Heart left ventricle (tissue), 16 donors: ENCODE data around the gene ITGB4. TPM values are rescaled to one million over a fixed set of nuclear protein-coding genes. Genes with fewer than 3 reads are reported as not detected.

Experiments used
- ATAC-seq, 4 donors: fragments of 200-7000 bp; cut with Tn5 transposase; one replicate each; pipeline ENCODE4 v1.9.1; 2020 to 2022; ENCODE audit warnings: moderate library complexity in 4 of 4, mild to moderate bottlenecking in 3 of 4, moderate number of reproducible peaks in 1 of 4
- DNase-seq, 5 donors: peaks; one replicate each; pipeline ENCODE4 v3.0.0-alpha.2; 2020
- H3K27ac ChIP-seq, 12 donors: fragments of 200-600 bp; sonication (generic) in 4 of 12; one replicate each; pipeline versions ENCODE4 v1.5.0 to v1.8.0; 2016 to 2022; ENCODE audit warnings: mild to moderate bottlenecking in 2 of 12
- H3K27me3 ChIP-seq, 9 donors: fragments of 200-600 bp; sonication (generic) in 2 of 9; one replicate each; pipeline versions ENCODE4 v1.5.1 to v1.8.0; 2016 to 2022; ENCODE audit warnings: mild to moderate bottlenecking in 3 of 9
- H3K36me3 ChIP-seq, 9 donors: fragments of 200-600 bp; sonication (generic) in 2 of 9; one replicate each; pipeline versions ENCODE4 v1.5.0 to v1.8.0; 2018 to 2022; ENCODE audit warnings: mild to moderate bottlenecking in 2 of 9
- H3K4me1 ChIP-seq, 12 donors: fragments of 200-600 bp; sonication (generic) in 4 of 12; one replicate each; pipeline versions ENCODE4 v1.5.0 to v1.8.0; 2016 to 2022; ENCODE audit warnings: mild to moderate bottlenecking in 3 of 12
- H3K4me3 ChIP-seq, 12 donors: fragments of 200-600 bp; sonication (generic) in 4 of 12; one replicate each; pipeline versions ENCODE4 v1.5.0 to v1.8.0; 2017 to 2022; ENCODE audit warnings: mild to moderate bottlenecking in 9 of 12, moderate library complexity in 4 of 12
- H3K9me3 ChIP-seq, 12 donors: fragments of 200-600 bp; sonication (generic) in 4 of 12; one replicate each; pipeline versions ENCODE4 v1.5.0 to v1.8.0; 2016 to 2022; ENCODE audit warnings: mild to moderate bottlenecking in 1 of 12
- POLR2A ChIP-seq, 2 donors: fragments of 450-650 bp; IDR thresholded peaks; one replicate each; pipeline ENCODE4 v1.6.1; 2017; ENCODE audit warnings: antibody characterized with exemption in 2 of 2, mild to moderate bottlenecking in 2 of 2, moderate library complexity in 2 of 2
- WGBS, 4 donors: extraction: QIAGEN DNeasy Blood & Tissue Kit in 2 of 4; methylation state at CpG; one replicate each; pipeline versions ENCODE4 v1.1.5 to v1.1.7; 2013 to 2018; 5-methylcytosine and 5-hydroxymethylcytosine counted together
- intact Hi-C, 10 donors: fragments of 100-400 bp; cut with DNase I; formaldehyde crosslinking; loops; one replicate each; pipeline versions ENCODE4 v1.11.1 to v1.14.2; 2022
- polyA plus RNA-seq, 2 donors: library from polyadenylated mRNA; stranded (reverse); fragments of 200-250 nt; gene quantifications; one replicate each; pipeline ENCODE4 v1.2.3, GENCODE V29; 2013
- total RNA-seq, 9 donors: library from RNA; depleted of rRNA in 2 of 9; stranded (reverse); fragments of >200 nt in 2 of 9; fragmentation: NEBNext Ultra II Directional in 3 of 9; extraction: Animal tissue kit (Norgen Biotek cat#: 25700) in 3 of 9; gene quantifications; one replicate each; pipeline versions ENCODE4 v1.1.0 to v1.2.4, GENCODE V29; 2016 to 2023
- TF ChIP-seq, protein P1 (sequence below), 12 donors: fragments of 200-600 bp; sonication (generic) in 4 of 12; IDR thresholded peaks; one replicate each; pipeline versions ENCODE4 v1.5.0 to v1.8.0; 2018 to 2022; ENCODE audit warnings: antibody characterized with exemption in 12 of 12, mild to moderate bottlenecking in 5 of 12
- donor health status: ischemic (EF 13 %, LVEDD 7.1; RV severe dilation, severe dysfunction).
- donor health status: healthy with polysubstance abuse.
- donor health status: DM: no; HTN: yes; CAD: no.
- donor health status: DM: no; HTN: no; CAD: no.
- donor health status: ischemic (EF 25% LVEDD 6.9; RV normal size, moderate dysfunction).
- donor health status: ischemic (EF 25% LVEDD 5.7; RV mildly dilated, moderate dysfunction).
- donor health status: healthy.
- donor health status: DM: yes; HTN: yes; CAD: no.
- donor health status: ischemic (EF 35%, LVEDD 5.7; RV mildly dilated, moderate dysfunction).
- donor health status: nonischemic (EF 11% LVEDD 7.7; RV severe dilation, severe dysfunction).
- donor health status: DM: yes; HTN: yes; CAD: no.
- donor health status: PGD.
- donor health status: ischemic (EF 29% LVEDD 5.4; RV normal size, mild dysfunction).
- donor health status: nonischemic (EF 23%, LVEDD 6.1; RV moderate dilation, normal function).

ITGB4 gene
- total and polyA plus RNA-seq, 11 donors, result 4.0 to 26.8 (median 10.0) TPM

DNA sequence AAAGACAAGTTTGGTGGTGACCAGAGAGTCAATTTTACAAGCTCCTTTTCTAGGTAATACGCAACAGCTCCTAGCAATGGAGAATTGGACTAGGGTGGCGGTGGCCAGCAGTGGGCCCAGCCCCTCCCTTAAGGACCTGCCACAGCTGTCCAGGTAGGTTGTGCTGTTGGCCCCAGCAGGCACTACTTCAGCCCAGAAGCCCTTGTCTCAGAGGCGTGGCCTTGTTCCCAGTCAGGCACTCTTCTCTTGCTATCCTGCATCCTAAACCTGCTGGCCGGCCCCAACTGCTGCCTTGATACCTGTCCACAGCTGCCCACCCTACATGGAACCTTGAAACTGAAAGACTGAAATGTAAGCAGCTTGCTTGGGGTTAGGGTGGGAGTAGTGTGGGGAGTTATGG lies 44.7 kb downstream of the ITGB4 start:
- H3K4me3 ChIP-seq, result no peak overlapping the region
- no peak for TF ChIP-seq POLR2A (IDR thresholded peaks at IDR 0.05)
- TF ChIP-seq, protein P1, sequence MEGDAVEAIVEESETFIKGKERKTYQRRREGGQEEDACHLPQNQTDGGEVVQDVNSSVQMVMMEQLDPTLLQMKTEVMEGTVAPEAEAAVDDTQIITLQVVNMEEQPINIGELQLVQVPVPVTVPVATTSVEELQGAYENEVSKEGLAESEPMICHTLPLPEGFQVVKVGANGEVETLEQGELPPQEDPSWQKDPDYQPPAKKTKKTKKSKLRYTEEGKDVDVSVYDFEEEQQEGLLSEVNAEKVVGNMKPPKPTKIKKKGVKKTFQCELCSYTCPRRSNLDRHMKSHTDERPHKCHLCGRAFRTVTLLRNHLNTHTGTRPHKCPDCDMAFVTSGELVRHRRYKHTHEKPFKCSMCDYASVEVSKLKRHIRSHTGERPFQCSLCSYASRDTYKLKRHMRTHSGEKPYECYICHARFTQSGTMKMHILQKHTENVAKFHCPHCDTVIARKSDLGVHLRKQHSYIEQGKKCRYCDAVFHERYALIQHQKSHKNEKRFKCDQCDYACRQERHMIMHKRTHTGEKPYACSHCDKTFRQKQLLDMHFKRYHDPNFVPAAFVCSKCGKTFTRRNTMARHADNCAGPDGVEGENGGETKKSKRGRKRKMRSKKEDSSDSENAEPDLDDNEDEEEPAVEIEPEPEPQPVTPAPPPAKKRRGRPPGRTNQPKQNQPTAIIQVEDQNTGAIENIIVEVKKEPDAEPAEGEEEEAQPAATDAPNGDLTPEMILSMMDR (IDR thresholded peaks at IDR 0.05), result no peak
- ATAC-seq, result no peak
- H3K4me1 ChIP-seq, result peaks cover 0 to 22% (median 14%) of the 10 kb centered on the region in 12 donors
- peak overlapping the region in 5 of 12 donors; percentile 87 to 98 (median 92) for H3K27ac ChIP-seq
- 90 to 95% (median 92%) methylated on average over 4 of the region's 4 CpGs for WGBS, 4 donors
- H3K9me3 ChIP-seq, result no peaks in the 10 kb centered on the region
- H3K36me3 ChIP-seq, result peaks cover 0 to 9% (median 0%) of the 10 kb centered on the region in 9 donors
- DNase-seq, result no peak
- intact Hi-C loops, result loop anchor here in 2 of 10 donors (10.0 kb wide), 2 partner anchors 59 to 129 kb away; partner anchors contain the start of gene TRIM65 (in 1 of the 2)
- H3K27me3 ChIP-seq, result no peaks in the 10 kb centered on the region

DNA sequence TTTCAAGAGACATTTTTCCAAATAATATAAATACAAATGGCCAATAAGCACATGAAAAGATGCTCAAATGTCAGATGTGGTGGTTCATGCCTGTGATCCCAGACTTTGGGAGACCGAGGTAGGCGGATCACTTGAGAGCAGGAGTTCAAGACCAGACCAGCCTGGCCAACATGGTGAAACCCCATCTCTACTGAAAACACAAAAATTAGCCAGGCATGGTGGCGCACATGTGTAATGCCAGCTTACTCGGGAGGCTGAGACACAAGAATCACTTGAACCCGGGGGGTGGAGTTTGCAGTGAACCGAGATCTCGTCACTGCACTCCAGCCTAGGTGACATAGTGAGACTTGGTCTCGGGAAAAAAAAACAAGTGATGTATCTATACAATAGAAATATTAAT lies 46.6 kb downstream of the ITGB4 start:
- 88 to 94% (median 92%) methylated on average over 8 of the region's 8 CpGs for WGBS, 4 donors
- TF ChIP-seq, protein P1 (IDR thresholded peaks at IDR 0.05), result no peak
- no peak for TF ChIP-seq POLR2A (IDR thresholded peaks at IDR 0.05)

DNA sequence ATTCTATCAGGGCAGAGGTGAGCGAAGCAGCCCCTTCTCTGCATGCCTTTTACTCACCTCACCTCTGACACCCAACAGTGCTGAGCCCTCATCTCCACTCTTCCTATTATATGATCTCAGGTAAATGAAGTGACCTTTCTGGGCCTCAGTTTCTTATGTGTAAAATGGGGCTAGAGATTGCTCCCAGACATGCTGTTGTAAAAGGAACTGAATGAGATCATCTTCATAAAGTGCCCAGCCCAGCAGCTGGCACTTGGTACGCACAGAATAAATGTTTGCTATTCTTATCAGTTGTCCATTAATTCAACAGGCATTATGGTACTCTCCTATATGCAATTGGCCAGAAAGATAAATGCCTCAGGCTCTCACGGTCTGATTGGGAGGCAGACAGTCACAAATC lies 48.3 kb downstream of the ITGB4 start:
- no peak for DNase-seq

More for the DNA sequence above, 46.6 kb downstream of the ITGB4 start:
- Histone ChIP-seq H3K4me3 (no peak overlapping the region), H3K9me3 (no peaks in the 10 kb centered on the region), H3K27me3 (no peaks in the 10 kb centered on the region), H3K4me1 (peaks cover 0 to 22% (median 14%) of the 10 kb centered on the region in 12 donors), H3K36me3 (peaks cover 0 to 4% (median 0%) of the 10 kb centered on the region in 9 donors), H3K27ac (no peak overlapping the region)
- ATAC-seq (no peak), DNase-seq (no peak)
- intact Hi-C loops, result loop anchor here in 2 of 10 donors (10.0 kb wide), 2 partner anchors 57 to 127 kb away; partner anchors contain the start of gene TRIM65 (in 1 of the 2)

More for the DNA sequence above, 48.3 kb downstream of the ITGB4 start:
- WGBS, 4 donors, result 86 to 95% (median 88%) methylated on average over 3 of the region's 3 CpGs
- Histone ChIP-seq H3K27me3 (no peaks in the 10 kb centered on the region), H3K4me1 (peaks cover 0 to 12% (median 3%) of the 10 kb centered on the region in 12 donors), H3K36me3 (peaks cover 0 to 8% (median 5%) of the 10 kb centered on the region in 9 donors), H3K9me3 (no peaks in the 10 kb centered on the region), H3K4me3 (no peak overlapping the region), H3K27ac (no peak overlapping the region)
- intact Hi-C loops, result loop anchor here in 2 of 10 donors (10.0 kb wide), 2 partner anchors 55 to 125 kb away; partner anchors contain the start of gene TRIM65 (in 1 of the 2)
- TF ChIP-seq, protein P1 (IDR thresholded peaks at IDR 0.05), result no peak
- TF ChIP-seq POLR2A (IDR thresholded peaks at IDR 0.05), result no peak
- no peak for ATAC-seq
